GM18907 (cell line): ENCODE results near the gene MAGI2.

Experiments used
- ATAC-seq: cut with Tn5 transposase; IDR thresholded peaks from one replicate; pipeline ENCODE4 v1.9.1; 2021; ENCODE audit warnings: mild to moderate bottlenecking, moderate library complexity; ENCODE audit not compliant: unreplicated experiment

The MAGI2 gene

DNA sequence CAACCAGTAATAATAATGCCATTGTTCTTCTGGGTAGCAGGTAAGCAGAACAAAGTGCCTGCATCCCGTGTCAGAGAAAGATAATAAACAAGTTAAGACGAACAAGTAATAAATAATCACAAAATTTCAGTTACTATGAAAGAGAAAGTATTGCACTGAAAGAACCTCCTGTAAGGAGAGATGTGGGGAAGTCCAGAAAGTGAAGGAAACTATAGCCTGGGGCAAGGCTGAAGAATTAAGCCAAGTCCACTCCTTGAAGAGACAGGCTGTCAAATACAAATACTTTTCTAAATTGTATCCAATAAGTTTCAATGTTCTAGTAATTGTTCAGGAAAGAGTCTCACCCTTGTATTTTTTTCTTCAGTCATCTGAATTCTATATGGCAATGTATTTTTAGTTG, 611.4 kb downstream of the MAGI2 start:
- ATAC-seq, result no peak

DNA sequence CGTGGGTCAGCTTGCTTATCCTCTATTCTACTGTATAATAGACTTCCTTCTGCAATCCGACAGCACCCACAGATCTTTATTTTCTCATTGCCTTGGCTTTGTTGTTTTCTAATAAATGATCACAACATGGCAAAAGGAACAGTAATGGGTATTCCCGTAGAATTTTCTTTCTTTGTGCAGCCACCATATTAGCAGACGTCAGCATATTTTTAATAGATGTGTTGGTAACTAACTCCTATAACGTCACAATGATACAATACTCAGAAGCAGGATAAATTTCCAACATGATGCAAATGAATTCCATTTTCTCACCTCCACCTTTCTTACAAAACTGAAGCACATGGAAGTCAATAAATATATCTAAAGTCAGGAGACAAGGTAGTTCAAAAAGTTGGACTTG, 617.6 kb downstream of the MAGI2 start:
- ATAC-seq, result no peak

DNA sequence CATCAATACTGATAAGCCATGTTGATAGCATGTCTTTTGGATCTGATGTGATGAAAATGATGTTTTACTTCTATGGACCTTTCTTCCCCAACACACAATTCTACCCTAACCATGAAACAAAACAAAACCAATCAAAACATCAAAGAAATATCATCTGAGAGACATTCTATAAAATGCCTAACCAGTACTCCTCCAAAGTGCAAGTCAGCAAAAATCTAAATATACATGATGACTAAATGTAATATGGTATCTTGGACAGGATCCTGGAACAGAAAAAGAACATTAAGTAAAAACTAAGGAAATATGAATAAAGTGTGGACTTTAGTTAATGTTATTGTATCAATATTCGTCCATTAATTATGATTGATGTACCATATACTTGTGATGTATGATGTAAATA, 625.1 kb downstream of the MAGI2 start:
- ATAC-seq, result no peak

DNA sequence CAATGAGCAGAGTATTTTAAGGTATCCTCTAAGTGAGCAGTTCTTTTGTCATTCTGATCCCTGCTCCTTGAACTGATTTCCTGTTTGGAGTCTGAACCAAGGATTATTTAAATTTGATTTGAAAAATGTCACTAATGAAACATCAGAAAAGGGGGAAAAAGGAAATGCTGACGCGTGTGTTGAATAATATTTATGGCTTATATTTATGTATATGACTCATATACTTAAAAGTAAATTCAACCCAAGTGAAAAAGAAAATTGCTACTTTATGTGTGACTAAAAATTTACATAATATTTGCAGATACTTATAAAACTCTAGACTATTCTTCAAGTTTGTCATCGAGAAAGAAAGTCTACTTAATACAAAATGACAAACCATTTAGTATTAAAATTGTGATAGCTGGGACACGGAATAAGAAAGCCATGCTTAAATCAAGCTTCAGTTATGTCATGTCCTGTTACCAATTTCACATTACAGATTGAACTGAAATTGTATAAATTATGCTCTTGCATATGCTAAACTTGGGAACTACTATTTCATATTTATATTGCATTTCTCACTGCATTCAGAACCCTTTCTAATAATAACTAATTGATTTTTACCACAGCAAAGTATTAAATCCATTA, 649.9 kb downstream of the MAGI2 start:
- no peak for ATAC-seq

DNA sequence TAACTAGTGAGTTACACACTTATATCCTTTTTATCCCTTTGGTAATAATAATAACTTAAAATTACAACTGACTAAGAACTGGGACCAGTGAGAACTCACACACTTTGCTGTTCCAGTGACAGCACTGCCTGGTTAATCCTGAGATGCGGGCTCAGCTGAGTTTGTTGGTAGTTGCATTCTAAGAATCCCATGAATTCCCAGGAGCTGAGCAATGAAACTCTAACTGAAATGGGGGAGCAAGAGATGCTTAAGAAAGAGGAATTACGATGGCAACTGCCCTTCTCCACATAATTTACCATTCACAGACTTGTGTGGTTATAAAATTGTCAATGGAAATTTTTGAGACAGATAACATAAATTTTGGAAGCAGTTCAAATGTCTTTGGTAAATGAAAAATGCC, 659.4 kb downstream of the MAGI2 start:
- ATAC-seq, result no peak

DNA sequence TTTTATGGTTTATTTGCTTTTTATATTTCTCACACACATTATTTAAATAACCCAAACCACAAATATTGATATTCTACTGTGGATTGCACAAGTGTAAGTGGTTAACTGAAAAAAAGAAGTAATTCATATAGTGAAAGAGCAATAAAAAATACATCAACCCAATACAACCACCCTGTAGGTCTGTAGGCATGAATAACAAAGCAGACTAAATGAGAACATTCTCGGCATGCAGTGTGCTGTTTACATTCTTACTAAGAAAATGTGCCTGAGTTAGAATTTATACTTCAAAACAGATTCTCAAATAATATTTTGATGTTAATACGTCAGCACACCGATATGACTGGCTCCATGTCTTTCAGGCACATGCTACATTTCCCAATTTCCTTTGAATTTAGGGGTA, 660.8 kb downstream of the MAGI2 start:
- ATAC-seq, result no peak

DNA sequence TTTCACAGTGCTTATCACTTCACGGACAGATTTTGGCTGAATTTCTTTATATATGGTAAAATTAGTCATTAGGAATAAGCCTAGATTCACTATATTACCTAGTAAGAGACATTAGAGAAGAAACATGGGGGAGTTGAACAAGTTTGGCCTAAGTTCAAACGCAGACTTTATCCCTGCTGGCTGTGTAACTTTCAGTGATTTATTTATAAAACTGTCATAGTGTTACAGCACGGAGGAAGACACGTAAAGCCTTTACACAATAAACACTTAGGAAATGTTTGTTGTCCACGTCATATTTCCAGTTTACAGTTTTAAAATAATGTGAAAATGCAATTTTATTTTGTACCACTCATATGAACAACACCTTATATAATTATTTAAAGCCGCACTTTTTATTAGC, 661.5 kb downstream of the MAGI2 start:
- no peak for ATAC-seq

DNA sequence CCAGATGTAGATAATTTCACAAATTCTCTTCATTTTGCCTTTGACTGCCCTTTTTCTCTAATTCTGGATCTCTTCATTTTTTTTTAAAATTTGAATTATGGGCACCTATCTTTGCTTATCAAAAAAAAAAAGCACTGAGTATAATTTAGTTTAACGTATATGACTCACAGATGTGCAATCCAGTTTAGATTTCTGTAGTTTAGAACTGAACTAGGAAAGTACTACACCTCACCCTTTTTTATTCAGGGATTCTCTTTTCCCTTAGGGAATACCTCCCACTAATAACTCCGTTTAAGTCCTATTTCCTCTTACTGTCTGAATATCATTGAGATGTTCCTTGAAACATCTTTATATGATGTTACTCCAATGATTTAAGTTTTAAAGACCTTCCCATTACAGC, 665.0 kb downstream of the MAGI2 start:
- no peak for ATAC-seq

DNA sequence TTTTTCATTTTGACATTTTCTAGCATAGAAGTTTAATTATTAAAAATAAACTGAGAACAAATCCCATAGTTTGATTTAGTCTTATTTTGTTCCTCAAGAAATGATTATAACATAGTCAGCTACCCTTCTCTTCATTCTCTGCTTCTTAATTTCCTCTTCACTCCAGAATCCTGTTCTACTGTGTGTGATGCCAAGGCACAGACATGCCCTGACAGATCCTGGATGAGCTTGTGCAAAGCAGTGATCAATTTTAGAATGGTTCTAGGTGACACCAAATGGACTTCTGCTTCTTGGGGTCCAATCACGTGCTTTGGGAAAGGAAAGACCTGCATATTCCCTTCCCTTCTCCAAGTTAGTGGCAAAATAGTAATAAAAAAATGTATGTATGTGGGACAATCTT, 665.6 kb downstream of the MAGI2 start:
- ATAC-seq, result no peak

DNA sequence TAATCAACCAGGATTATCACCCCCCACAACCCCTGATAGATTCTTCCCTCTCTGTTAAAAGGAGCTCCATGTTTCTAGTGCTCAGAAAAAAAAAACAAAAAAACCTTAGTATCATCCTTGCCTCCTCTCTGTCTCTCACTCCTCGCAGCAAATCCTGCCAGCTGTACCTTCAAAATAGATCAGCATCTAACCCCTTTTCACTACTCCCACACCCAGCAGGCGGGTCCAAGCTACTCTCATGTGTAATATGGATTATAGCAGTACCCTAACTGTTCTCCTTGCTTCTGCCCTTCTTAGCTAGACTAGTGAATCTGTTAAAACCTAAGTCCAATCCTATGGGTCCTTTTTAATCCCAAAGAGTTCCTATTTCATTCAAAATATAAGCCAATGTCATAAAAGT, 667.4 kb downstream of the MAGI2 start:
- ATAC-seq, result no peak

DNA sequence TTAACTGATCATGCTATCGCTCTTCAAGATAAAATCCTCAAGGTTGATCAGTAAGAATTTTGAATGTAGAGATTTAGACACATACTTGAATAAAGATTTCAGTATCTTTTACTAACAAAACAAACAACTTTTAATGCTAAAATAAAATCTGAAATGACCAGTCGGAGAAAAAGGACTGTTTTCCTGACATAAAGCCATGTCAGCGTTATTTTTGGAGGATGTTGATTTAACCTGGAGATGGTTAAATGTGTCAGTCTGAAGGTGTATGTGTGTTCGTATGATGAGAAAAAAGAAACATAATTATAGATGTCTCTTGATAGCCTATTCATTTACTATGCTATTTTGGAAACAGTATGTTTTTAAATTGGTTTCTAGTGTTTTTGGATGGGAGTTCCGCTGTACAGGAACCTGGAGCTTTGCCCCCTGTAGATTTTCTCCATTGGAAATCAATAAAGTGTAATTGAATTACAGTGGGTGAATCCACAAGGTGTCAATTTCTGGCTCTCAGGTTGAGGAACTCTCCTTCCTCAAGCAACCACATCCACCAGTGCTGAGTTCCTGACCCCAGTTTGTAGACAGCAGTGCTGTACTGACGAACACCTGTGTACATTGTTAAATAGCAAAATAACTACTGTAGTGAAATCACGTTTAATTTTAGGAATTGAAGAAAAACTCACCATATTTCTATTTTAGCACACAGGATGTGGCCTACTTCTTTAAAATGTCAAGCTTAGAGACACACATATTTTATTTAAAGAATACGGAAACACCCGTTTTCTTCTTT, 670.1 kb downstream of the MAGI2 start:
- no peak for ATAC-seq

DNA sequence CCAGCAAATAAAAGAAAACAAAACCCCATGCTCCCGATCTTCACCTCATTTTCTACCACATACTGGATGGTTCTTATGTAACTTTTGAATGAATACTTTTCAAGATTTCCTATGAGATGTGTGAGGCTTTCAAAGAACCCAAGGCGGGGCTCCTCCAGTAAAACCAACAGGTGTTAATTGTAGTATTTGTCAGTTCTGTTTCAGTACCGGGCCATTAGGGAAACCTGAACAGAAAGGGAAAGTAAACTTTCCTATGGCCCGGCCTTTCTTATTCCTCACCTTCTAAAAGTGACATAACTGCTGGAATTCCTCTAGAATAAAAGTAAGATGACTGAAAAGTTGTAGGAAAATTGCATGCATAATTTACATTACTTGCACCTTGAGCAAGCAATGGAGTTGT, 672.9 kb downstream of the MAGI2 start:
- ATAC-seq, result no peak

DNA sequence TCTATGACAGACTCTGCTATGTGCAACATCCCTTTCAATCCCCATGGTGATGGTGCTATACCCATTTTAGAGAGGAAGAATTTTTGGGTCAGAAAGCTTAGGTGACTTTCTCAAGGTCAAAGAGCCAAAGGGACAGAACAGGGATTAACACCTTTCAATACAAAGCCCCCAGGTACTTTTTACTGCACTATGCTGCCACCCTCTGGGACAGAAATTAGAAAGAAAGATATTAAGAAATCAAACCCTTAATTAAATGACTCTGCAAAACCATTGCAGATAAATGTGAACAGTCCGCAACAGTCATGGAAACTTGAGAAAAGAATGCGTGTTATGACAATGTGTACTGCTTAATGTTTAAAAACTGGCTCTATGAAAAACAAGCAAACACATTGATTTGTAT, 673.7 kb downstream of the MAGI2 start:
- ATAC-seq, result no peak

DNA sequence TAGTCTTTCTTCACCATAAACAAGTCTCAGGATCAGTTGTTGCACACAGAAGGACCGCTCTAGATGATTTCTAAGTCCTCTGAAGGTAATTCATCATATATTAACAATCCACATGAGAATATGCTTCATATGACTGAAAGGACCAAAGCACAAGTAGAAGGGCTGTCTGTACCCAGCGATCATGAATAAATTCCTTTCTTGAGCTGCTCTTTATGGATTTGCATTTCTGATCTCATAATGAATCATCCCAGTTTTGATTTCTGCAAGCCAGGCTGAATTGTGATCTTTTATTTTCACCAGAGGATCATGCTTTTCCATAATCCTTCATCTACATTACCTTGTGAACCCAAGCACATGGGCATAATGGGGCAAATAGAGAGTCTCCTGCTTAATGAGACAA, 675.6 kb downstream of the MAGI2 start:
- ATAC-seq, result no peak

DNA sequence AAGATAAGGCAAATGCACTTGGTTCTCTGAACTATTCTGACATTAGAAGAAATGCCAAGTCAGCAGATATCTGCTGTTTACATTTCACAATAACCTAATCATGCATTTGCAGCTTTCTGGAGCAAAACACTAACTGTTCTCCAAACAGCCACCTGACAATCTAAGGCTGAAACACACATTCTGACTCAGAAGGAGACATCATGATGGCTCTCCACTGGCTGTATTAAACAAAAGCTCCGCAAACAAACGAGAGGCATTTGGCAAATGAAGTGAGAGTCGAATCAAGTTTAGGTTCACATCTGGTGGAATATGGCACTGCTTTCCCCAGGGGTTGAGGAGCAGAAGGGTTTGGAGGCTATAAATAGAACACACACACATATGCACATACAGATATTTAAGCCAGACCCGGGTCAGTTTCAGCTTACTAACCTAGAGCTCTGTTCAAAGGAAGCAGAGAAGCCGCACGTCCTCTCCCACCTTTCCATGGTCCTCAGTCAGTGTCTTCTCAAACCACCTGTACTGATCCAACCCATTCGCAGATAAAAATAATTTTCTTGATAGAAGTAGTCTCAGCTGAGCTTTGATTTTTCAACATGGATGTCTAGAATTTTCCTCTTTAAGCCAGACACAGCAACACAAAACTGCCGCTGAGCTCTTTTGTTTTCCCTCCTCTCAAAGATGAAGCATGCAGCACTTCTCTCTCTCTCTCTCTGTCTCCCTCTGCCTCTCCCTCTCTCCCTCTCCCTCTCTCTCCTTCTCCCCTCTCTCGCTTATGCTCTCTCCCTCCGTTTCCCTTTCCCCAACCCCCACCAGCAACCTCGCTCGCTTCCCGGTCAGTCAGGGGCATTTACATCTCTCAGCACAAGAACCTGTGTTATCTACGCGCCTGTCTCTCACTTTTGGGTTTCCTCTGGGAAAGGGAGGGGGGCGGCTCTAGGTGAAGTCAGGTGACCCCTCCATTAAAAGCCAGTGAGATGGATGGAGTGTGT, 682.8 kb downstream of the MAGI2 start:
- no peak for ATAC-seq

DNA sequence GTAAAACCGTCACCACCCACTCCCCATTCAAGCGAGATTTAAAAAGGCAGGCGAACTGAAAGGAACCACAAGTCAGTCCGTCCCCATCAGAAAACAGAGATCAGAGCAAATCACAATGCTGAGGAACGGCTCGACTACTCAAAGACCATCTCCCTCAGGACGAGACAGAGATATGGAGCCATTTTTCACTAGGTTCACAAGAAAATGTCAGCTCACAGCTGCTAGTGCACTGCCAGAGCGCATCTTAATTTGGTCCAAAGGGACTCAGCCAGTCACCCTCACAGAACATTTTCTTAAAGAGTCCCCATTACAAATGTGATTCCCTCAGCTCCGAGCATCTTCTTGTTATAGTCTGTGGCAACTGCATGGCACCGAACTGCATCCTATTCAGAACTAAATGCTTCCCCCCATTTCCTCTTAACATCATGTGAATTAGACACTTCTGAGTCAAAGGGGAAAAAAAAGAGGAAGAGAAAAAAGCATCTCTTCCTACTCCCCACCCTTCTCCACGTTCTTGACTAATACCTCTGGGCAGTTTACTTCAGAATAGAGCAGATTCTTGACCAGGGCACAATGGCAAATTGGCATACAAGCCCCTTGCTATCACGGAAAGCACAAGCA, 683.9 kb downstream of the MAGI2 start:
- peak; percentile 97 for ATAC-seq

DNA sequence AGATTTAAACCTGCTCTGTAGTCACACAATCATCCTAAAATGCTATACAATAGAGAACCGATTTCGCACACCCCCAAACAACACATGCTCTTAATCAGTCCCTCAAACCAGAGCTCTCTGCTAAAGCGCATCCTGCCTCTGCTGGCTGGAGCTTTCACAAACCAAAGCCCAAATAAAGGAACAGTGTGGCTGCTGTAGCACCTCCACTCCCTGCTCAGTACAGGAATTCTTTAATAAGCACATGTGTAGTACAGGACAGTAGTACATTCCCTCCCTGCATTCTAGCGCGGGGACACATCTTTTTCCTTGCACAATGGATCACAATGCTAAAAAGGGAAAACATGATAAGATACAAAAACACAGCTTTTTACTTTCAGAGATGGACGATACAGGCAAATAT, 684.6 kb downstream of the MAGI2 start:
- no peak for ATAC-seq

DNA sequence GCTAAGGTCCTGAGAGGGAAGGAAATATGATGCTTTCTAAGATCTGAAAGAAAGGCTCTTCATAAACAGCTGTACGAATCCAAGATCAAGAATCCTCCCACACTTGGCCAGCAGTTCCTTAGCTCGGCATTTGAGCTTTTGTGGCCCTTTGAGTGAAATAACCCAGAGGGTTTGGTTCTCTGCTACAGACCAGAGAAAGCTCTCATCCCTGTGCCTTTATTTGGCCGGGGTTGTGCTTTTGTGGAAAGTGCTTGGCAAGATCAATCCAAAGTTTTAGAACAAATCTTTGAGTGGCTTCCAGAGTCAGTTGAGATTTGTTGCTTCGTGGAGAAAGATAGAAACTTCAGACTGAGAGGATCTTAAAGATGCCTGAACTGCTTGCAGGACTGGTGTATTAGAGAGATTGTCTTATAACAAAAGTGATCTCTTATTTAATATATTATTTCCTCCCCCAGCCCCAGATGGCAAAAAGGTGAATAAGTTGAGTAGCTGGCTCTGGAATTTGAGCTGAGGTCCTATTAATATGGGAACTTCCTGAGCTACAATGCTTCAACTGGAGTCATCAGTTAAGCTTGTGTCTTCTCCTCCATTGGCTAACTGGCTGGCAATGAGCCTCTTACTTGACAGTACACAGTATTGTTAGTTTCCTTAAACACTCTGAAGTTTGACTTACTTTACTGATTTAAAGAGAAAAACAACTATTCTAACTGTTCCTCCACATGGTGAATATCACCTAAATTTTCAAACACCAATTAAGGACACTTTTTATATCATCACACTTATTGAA, 687.3 kb downstream of the MAGI2 start:
- ATAC-seq, result no peak

DNA sequence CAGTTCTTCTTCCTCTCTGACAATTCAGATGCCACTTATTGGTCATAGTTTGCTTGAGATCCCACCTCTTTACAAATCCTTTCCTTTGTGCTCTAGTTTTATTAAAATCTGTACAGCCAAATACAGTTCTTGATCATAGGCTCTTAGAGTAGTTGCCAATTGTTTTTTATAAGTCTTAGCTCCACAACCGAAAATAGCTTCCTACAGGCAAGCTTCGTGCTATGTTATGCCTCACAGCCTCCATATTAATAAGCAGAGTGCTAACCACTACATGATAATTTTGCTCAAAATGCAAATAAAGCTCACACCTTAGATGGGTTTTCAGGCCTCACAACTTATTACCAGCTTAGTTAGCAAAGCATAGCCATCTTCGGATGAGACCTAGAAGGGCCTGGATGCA, 688.9 kb downstream of the MAGI2 start:
- ATAC-seq, result no peak

DNA sequence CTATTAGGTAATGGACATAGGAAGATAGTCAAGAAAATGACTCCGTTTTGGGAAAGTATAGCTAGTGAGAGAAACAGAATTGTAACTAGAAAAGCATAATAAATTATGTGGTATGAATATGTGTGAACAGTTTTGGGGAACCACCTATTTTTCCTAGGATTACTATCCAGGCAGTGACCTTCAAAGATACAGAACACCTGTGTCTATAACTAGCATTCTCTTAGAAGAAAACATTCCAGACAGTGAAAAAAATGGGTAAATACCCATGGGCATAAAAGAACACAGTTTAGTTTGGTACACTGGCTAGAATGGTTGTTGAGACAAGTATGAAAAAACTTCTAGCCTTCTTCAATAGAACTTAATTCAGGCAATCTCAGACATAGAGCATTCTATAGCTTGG, 690.8 kb downstream of the MAGI2 start:
- no peak for ATAC-seq
